Measurements from ENCODE around the gene TBXA2R. TPM values are rescaled to one million over a fixed set of nuclear protein-coding genes. Genes with fewer than 3 reads are reported as not detected.

The TBXA2R gene
- total RNA-seq, 2 experiments from 2014 or later: 0.31 to 0.36 TPM

DNA sequence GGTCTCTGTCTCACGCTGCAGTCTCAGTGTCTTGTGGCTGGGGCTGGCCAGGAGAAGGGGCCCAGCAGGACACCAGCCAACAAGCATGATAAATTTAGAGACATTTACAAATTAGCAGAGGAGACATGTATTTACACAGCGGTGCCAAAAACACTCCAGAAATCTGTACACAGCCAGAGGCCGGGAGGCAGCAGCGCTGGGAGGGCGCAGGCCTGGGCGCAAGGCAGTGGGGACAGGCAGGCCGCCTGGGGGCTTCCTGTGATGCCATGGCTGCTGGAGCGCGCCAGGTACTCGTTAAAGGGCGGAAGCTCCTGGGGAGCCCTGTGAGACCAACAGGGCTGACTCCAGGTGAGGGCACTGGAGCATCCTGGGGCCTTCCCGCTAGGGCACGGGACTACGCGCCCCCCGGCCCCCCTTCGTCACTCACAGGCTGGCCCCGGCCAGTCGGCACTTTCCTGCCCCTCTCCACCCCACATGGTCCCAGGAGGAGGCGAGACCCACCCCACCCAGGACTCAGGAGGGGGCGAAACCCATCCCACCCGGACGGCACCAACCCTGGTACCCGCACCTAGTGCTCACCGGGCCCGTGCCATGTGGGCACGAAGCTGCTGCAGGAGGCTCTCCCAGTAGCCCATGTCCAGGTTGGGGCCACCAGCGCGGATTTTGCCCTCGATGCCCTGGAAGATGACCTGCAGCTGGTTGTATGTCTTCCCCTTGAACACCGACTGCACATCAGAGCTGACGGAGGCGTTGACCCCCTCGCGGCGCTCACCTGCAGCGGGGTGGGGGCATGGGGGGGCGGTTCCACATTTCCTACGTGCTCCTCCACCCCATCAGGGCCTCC lies 7.4 kb upstream of the TBXA2R start:
- no peak overlapping the region for H3K4me3 Mint-ChIP-seq

DNA sequence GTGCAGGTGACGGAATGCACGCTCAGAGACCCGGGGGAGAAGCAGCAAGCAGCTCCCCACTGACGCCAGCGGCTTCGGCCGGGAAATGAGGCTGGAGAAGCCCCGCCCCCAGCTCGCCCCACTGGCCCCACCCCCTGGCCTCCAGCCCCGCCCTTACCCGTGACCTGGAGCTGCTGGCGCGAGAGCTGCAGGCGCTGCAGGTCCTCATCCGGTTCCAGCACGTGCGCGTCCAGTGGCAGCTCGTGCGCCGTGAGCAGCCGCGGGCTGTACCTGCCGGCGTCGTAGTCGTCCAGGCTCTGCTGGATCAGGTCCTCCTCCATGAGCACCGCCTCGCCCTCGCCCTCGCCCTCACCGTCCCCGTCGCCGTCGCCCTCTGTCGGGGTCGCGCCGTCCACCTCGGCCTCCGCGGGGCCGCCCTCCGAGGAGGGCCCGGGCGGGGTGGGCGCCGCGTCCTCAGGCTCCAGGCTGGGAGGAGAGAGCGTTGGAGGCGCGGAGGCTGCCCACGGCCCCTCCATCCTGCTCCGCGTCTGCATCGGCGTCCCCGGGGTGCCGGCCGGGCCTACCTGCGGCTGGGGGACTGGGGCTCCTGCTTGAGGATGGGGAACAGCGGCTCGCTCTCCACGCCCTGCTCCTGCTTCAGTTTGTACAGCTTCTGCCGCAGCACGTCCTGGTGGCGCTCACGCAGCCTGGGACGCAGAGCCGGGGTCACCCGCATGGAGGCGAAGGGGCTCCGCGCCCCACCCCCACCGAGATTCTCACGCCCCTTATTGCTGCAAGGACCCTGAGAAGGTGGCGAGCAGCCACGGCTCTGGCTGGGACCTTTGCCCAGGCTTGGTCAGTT lies 6.4 kb upstream of the TBXA2R start:
- no peaks in the 10 kb centered on the region for H3K27me3 Mint-ChIP-seq
- no peak overlapping the region for H3K27ac Mint-ChIP-seq
- intact Hi-C loops (cut with micrococcal nuclease): no loop called here
- H3K36me3 Mint-ChIP-seq: peaks cover 6% of the 10 kb centered on the region
- no peak overlapping the region for H3K4me3 Mint-ChIP-seq
- CTCF ChIA-PET: no interaction called here
- no peaks in the 10 kb centered on the region for H3K4me1 Mint-ChIP-seq (ENCODE audit: low read depth)
- DNase-seq: no peak
- POLR2A ChIA-PET: no interaction called here
- no peaks in the 10 kb centered on the region for H3K9me3 Mint-ChIP-seq

More for the DNA sequence above, 7.4 kb upstream of the TBXA2R start:
- no peak for DNase-seq
- Mint-ChIP-seq H3K27me3 (no peaks in the 10 kb centered on the region), H3K4me1 (ENCODE audit: low read depth) (no peaks in the 10 kb centered on the region), H3K9me3 (no peaks in the 10 kb centered on the region), H3K27ac (no peak overlapping the region), H3K36me3 (peaks cover 6% of the 10 kb centered on the region)
- ChIA-PET POLR2A (no interaction called here), CTCF (no interaction called here)
- intact Hi-C loops (cut with micrococcal nuclease): no loop called here

DNA sequence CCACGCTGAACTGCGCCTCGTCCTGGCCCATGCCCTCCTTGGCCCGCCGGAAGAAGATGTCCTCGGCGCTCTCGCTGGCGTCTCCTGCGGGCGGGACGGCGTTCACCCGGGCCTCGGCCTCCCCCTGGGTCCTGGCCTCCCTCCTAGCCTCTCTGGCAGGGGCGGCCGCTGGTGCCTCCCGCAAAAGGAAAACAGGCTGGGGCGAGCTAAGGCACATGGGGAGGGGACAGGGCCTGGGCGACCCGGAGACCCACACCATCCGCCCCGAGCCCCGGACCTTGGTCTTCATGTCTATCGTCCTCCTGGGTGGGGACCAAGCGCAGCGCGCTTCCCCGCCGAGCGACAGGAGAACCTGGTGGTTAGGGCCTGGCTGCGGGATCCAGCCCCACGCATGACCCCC lies 5.7 kb upstream of the TBXA2R start:
- no peak for DNase-seq
- H3K4me1 Mint-ChIP-seq (ENCODE audit: low read depth): no peaks in the 10 kb centered on the region
- CTCF ChIA-PET: no interaction called here

DNA sequence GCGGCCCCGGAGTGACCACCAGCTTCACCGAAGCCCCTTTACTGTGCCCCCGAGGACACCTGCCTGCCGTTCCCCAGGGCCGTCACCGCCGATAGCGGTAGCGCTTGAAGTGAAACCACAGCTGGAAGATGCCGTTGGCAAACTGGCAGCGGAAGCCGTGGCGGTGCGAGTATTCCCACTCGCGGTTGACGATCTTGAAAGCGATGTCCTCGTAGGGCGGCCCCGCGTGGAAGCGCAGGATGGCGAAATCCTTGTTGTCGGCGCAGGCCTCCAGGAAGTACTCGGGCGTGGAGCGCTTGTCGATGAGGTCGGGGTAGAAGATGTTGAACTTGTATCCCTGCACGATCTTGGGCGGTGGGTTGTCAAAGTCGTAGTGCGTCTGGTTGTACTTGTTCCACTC lies 5.2 kb upstream of the TBXA2R start:
- peaks cover 6% of the 10 kb centered on the region for H3K36me3 Mint-ChIP-seq

More for the DNA sequence above, 5.7 kb upstream of the TBXA2R start:
- POLR2A ChIA-PET: no interaction called here
- no peaks in the 10 kb centered on the region for H3K9me3 Mint-ChIP-seq
- H3K27me3 Mint-ChIP-seq: peaks cover 2% of the 10 kb centered on the region
- H3K27ac Mint-ChIP-seq: no peak overlapping the region
- H3K36me3 Mint-ChIP-seq: peaks cover 6% of the 10 kb centered on the region
- intact Hi-C loops (cut with micrococcal nuclease): no loop called here
- H3K4me3 Mint-ChIP-seq: no peak overlapping the region

DNA sequence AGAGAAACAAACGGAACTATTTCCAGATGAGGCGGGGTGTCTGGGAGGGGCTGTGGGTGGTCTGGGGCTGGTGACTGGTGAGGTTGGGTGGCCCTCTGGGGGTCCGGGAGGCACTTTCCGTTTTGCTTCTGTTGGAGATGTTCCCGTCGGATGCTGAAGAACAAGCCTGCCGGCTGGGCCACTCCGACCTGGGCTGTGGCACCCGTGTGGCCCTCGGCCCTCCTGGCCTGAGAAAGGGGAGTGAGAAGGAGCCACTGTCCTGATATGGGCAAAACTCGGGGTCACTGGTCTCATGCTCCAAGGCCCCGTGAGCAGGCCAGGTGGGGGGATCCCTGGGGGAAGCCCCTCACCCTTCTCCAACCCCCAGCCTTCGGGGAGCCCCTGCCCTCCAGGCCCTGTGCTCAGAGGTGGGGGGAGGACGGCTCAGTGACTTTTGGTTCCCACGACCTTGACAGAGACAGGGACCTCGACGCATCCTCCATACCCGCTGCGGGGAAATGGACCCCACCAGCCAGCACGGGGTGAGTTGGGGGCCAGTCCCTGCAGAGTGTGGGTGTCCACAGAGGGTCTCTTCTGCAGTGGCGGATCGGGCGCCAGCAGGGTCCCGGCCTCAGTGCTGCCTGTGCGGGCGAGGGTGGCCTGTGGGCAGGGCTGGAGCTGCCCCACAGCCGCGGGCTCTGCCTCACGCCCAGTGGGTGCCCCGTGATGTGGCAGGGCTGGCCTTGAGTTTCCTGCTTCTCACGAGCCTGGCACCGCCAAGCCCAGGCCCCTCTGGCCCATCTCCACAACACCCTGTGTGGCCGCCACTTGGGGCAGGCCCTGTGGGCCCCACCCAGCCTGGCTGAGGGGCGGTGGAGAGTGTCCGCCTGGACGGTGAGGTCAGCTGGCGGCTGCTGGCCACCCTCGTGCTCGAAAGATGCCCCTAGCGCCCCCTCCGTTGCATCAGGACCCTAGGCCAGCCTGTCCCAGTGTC lies 4.4 kb upstream of the TBXA2R start:
- Mint-ChIP-seq H3K27ac (no peak overlapping the region), H3K4me3 (no peak overlapping the region), H3K4me1 (ENCODE audit: low read depth) (no peaks in the 10 kb centered on the region), H3K27me3 (peaks cover 2% of the 10 kb centered on the region), H3K9me3 (no peaks in the 10 kb centered on the region), H3K36me3 (peaks cover 6% of the 10 kb centered on the region)
- intact Hi-C loops (cut with micrococcal nuclease): no loop called here
- ChIA-PET CTCF (no interaction called here), POLR2A (no interaction called here)
- DNase-seq: no peak

More for the DNA sequence above, 5.2 kb upstream of the TBXA2R start:
- Mint-ChIP-seq H3K27me3 (peaks cover 2% of the 10 kb centered on the region), H3K27ac (no peak overlapping the region), H3K4me3 (no peak overlapping the region), H3K4me1 (ENCODE audit: low read depth) (no peaks in the 10 kb centered on the region), H3K9me3 (no peaks in the 10 kb centered on the region)
- ChIA-PET CTCF (no interaction called here), POLR2A (no interaction called here)
- DNase-seq: no peak
- intact Hi-C loops (cut with micrococcal nuclease): no loop called here

DNA sequence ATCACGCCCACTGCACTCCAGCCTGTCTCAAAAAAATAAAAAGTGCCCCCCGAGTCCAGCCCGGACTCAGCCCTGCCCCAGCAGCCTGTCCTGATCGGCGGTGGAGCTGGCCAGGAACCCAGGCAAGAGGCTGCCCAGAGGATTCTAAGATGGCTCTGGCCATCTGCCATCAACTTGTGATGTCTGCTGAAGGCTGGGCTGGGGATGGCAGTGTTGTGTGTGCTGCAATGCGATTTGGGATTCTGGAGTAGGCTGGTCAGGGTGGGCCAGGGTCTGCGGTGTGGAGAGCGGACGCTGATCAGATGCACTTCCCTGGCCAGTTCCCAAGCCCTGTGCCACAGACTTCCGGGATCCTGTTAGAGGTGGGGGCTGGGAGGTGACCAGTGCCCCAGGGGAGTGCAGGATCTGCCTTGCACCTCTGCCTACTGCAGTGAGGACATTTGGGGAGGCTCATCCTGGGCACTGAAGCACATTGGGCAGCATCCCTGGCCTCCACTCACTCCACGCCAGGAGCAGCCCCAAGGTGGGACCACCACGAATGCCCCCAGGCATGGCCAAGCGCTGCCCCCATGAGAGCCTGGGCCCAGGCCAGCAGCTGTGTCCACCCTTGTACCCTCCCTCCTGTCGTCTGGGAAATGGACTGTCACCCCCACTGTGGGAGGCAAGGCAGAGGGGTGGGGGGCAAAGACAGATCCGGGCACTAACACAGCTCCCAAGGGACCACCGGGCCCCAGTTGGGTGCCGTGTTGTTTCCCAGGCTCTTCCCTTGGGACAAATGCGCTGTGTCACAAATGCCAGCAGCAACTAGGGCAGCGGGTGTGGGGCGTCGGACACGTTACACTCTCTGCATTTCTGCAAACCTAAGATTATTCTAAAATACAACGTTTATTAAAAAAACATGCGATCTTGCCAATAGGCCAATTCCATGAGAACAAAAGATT lies 3.4 kb upstream of the TBXA2R start:
- no peak for DNase-seq
- intact Hi-C loops (cut with micrococcal nuclease): no loop called here
- H3K4me3 Mint-ChIP-seq: no peak overlapping the region
- no peaks in the 10 kb centered on the region for H3K9me3 Mint-ChIP-seq
- no peak overlapping the region for H3K27ac Mint-ChIP-seq
- H3K4me1 Mint-ChIP-seq (ENCODE audit: low read depth): no peaks in the 10 kb centered on the region
- H3K36me3 Mint-ChIP-seq: peaks cover 6% of the 10 kb centered on the region
- ChIA-PET CTCF (interaction anchor here (1.5 kb wide), 1 partner anchor 18 kb away, joined by 3 read pairs; no protein-coding TSS in a partner anchor), POLR2A (no interaction called here)
- peaks cover 2% of the 10 kb centered on the region for H3K27me3 Mint-ChIP-seq

DNA sequence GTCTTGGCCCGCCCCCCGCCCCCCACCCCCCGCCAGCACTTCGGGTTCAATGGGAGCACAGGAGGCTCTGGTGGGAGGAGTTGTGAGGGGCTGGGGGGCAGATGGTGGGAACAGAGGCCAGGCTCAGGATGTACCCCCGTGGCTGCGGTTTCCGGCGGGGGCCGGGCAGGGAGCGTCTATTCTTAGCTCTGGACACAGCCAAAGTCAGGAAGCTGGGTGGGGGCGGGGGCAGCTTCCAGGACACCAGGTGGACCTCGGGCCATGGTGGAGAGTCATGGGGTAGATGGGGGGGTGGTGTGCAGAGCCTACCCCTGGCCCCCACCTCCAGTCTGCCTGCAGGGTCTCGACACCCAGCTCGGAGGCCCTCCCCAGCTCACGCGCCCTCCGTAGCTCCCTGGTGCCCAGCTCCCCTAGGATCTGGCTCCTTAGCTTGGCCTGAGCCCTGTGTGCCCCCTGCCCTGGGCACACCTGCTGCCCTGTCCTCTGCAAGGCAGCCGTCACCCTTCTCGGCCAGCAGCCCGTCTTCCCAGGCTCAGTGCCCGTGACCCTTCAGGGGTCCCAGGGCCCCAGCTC lies 2.2 kb upstream of the TBXA2R start:
- Mint-ChIP-seq H3K27me3 (peaks cover 4% of the 10 kb centered on the region), H3K4me3 (no peak overlapping the region), H3K9me3 (no peaks in the 10 kb centered on the region), H3K36me3 (peaks cover 6% of the 10 kb centered on the region), H3K27ac (no peak overlapping the region), H3K4me1 (ENCODE audit: low read depth) (no peaks in the 10 kb centered on the region)
- no peak for DNase-seq
- ChIA-PET CTCF (interaction anchor here (1.5 kb wide), 1 partner anchor 16 kb away, joined by 3 read pairs; no protein-coding TSS in a partner anchor), POLR2A (interaction anchor here (0.6 kb wide), 1 partner anchor 480 kb away, joined by 3 read pairs; no protein-coding TSS in a partner anchor)
- intact Hi-C loops (cut with micrococcal nuclease): no loop called here

DNA sequence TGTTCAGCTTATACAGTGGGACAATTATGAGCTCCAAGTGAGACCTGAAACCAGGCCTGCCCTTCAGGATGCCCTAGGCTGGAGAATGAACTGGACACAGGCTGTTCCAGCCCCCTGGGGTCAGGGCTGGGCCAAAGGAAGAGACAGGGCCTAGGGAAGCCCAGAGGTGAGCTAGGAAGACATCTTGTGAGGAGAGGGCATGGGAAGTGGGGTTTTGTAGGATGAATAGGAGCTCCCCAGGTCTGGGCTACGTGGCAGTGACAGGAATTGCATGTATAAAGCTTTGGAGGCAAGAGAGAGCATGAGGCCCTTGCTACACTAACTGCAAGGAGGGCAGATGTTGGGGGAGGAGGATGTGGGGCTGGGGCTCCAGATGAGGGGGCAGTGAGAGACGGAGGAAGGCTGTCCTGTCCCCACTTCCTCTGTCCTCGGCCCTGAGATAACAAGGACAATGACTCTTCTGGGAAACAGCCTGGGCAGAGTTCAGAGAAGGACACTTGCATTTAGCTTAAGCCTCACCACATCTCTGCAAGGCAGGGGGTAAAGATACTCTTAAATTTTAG lies 1.5 kb upstream of the TBXA2R start:
- ChIA-PET POLR2A (interaction anchor here (0.6 kb wide), 1 partner anchor 481 kb away, joined by 3 read pairs; no protein-coding TSS in a partner anchor), CTCF (interaction anchor here (0.9 kb wide), 1 partner anchor 63 kb away, joined by 3 read pairs; no protein-coding TSS in a partner anchor)
- DNase-seq: no peak
- Mint-ChIP-seq H3K27me3 (peaks cover 4% of the 10 kb centered on the region), H3K27ac (no peak overlapping the region), H3K4me1 (ENCODE audit: low read depth) (no peaks in the 10 kb centered on the region), H3K4me3 (no peak overlapping the region), H3K9me3 (no peaks in the 10 kb centered on the region), H3K36me3 (peaks cover 5% of the 10 kb centered on the region)
- intact Hi-C loops (cut with micrococcal nuclease): no loop called here

DNA sequence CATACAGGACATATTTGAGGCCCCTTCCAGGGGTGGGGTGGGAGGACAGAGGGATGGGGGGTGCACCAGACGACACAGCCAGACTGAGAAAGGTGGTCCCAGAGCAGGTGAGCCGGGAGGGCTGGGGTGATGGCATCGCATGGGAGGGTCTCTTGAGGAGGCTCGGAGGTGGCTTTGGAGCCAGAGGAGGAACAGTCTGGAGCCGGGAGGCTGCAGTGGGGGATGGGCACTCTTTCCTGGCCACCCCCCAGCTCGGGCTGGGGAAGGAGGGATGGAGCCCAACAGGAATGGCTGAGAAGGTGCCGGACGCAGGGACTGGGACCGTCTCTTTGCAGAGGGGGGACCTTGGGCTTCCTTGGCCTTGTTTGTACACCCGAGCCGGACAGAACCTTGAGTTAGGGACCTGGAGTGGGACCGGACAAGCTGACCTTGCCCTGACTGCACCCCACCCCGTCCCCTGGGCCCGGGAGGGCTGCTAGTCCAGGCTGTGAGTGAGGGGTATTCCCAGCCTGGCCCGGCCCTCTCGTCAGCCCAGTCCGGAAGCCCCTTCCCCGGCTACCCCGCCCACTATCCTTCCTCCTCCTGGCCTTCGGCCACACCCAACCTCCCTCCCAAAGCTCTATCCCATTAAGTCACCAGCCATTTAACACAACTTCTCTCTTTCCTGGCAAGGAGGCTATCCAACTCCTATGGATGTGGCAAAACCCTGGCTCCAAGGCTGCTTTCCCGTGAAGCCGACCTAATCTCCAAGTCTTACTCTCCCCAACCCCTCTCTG lies 816 bp upstream of the TBXA2R start:
- Mint-ChIP-seq H3K4me3 (no peak overlapping the region), H3K4me1 (ENCODE audit: low read depth) (no peaks in the 10 kb centered on the region), H3K9me3 (no peaks in the 10 kb centered on the region), H3K27me3 (peaks cover 4% of the 10 kb centered on the region), H3K36me3 (peaks cover 5% of the 10 kb centered on the region), H3K27ac (no peak overlapping the region)
- DNase-seq: no peak
- POLR2A ChIA-PET: no interaction called here
- intact Hi-C loops (cut with micrococcal nuclease): no loop called here
- CTCF ChIA-PET: interaction anchor here (0.9 kb wide), 1 partner anchor 62 kb away, joined by 3 read pairs; no protein-coding TSS in a partner anchor

DNA sequence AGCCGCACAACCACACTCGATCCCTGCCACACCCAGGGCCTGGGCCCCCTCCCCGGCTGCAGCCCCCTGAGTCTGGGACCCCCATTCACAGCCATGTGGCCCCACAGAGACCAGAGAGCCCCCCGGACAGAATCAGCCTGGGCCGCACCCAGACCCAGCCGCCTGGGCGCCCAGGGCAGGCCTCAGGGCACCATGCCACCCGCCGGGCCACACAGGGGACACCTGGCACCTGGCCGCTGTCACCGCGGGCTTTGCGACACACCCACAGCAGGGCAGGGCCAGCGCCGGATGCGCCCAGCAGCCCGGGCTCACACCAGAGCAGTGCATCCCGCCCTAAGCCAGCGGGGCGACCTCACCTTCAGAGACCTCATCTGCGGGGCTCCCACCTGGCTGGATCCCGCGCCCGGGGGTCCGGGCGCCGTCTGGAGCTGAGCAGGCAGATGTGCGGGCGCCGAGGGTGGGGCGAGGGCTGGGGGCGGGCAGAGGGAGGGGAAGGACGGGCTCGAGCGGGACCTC lies 443 bp downstream of the TBXA2R start:
- intact Hi-C loops (cut with micrococcal nuclease): no loop called here
- Mint-ChIP-seq H3K36me3 (no peaks in the 10 kb centered on the region), H3K9me3 (no peaks in the 10 kb centered on the region), H3K27ac (no peak overlapping the region), H3K4me1 (ENCODE audit: low read depth) (no peaks in the 10 kb centered on the region), H3K27me3 (peaks cover 4% of the 10 kb centered on the region), H3K4me3 (no peak overlapping the region)
- DNase-seq: peak; percentile 41
- ChIA-PET CTCF (no interaction called here), POLR2A (no interaction called here)

Data from activated CD4-positive, alpha-beta memory T cell treated with anti-CD3 and anti-CD28 coated beads for 36 hours (primary cell).